Measurements from ENCODE around the gene KIFC3. TPM values are rescaled to one million over a fixed set of nuclear protein-coding genes. Genes with fewer than 3 reads are reported as not detected.

KIFC3 gene
- total and polyA plus RNA-seq, 7 donors, result 3.1 to 17.8 (median 6.6) TPM

DNA sequence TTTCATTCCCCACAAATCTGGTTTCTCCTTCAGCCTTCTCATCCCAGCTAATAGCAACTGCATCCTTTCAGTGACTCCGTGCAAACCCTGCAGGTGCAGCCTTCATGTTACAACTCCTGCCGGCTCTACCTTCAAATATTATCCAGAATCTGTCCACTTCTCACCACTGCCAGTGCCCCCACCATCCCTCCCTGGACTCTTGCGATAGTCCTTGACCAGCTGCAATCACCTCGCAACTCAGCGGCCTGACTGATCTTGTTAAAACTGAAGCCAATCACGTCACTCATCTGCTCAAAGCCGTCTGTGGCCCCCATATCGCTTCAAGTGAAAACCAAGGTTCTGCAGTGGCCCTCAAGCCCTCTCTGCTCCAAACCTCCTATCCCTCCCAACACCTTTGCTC, 42.8 kb upstream of the KIFC3 start:
- TF ChIP-seq, protein P1, sequence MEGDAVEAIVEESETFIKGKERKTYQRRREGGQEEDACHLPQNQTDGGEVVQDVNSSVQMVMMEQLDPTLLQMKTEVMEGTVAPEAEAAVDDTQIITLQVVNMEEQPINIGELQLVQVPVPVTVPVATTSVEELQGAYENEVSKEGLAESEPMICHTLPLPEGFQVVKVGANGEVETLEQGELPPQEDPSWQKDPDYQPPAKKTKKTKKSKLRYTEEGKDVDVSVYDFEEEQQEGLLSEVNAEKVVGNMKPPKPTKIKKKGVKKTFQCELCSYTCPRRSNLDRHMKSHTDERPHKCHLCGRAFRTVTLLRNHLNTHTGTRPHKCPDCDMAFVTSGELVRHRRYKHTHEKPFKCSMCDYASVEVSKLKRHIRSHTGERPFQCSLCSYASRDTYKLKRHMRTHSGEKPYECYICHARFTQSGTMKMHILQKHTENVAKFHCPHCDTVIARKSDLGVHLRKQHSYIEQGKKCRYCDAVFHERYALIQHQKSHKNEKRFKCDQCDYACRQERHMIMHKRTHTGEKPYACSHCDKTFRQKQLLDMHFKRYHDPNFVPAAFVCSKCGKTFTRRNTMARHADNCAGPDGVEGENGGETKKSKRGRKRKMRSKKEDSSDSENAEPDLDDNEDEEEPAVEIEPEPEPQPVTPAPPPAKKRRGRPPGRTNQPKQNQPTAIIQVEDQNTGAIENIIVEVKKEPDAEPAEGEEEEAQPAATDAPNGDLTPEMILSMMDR (IDR thresholded peaks at IDR 0.05), result no peak
- DNase-seq (no peak), ATAC-seq (no peak)
- Histone ChIP-seq H3K27me3 (ENCODE audit: insufficient read depth in 3 of 3, low read length in 2 of 3) (no peaks in the 10 kb centered on the region), H3K27ac (no peak overlapping the region), H3K9me3 (no peaks in the 10 kb centered on the region), H3K36me3 (ENCODE audit: insufficient read depth in 1 of 2, low read depth in 1 of 2) (no peaks in the 10 kb centered on the region), H3K4me1 (no peaks in the 10 kb centered on the region), H3K4me3 (no peak overlapping the region)
- intact Hi-C loops (cut with DNase I), result no loop called here
- WGBS, 3 donors, result 78 to 80% (median 79%) methylated on average over 8 of the region's 8 CpGs

DNA sequence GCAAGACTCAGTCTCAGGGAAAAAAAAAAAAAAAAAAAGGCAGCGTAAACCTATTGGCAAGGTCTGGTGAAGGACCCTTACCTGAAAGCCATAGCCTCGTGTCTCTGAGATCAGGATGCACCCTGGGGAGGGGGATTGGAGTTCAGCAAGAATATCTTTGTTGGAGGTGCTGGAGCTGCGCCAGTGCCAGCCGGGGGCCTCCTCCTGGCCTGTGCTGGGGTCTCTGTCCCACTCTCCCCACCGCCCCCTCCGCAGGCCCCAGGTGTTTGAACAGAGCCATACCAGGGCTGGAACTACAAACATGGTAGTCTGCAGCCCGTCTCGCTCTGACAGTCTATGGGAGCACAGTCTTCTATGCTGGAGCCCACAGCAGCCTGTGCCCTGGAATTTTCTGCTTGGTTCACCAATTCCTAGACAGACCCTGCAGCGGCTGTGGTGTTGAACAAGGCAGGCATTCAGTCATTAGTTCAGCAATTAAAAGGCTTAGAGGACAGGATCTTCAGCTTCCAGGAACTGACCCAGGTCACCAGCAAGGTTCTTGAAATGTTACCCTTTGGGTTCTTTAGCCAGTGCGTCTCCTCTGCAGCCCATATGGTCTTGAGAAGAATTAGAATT, 42.2 kb upstream of the KIFC3 start:
- intact Hi-C loops (cut with DNase I), result no loop called here
- H3K4me1 ChIP-seq, result no peaks in the 10 kb centered on the region
- DNase-seq (no peak), ATAC-seq (no peak)
- TF ChIP-seq, protein P1 (IDR thresholded peaks at IDR 0.05), result no peak
- 75 to 87% (median 83%) methylated on average over 9 to 10 of the region's 10 CpGs for WGBS, 3 donors
- no peaks in the 10 kb centered on the region for H3K9me3 ChIP-seq
- no peak overlapping the region for H3K4me3 ChIP-seq
- no peak overlapping the region for H3K27ac ChIP-seq
- H3K36me3 ChIP-seq (ENCODE audit: insufficient read depth in 1 of 2, low read depth in 1 of 2), result no peaks in the 10 kb centered on the region
- H3K27me3 ChIP-seq (ENCODE audit: insufficient read depth in 3 of 3, low read length in 2 of 3), result no peaks in the 10 kb centered on the region

DNA sequence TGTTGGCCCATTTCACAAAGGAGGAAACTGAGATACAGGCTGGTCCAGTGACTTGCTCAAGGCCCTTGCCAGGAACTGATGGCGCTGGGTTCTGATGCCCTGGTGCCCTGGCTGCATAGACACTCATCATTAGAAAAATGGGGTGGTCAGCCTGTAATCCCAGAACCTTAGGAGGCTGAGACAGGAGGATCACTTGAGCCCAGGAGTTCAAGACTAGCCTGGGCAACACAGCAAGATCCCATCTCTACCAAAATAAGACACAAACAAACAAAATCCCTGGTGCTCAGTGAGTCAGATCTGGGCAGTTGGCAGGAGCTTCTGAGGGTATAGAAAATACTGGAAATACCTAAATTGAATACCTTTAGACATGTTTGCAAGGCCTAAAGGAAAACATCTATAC, 41.1 kb upstream of the KIFC3 start:
- DNase-seq, result no peak
- 96 to 100% (median 98%) methylated on average over 1 of the region's 1 CpG for WGBS, 3 donors

DNA sequence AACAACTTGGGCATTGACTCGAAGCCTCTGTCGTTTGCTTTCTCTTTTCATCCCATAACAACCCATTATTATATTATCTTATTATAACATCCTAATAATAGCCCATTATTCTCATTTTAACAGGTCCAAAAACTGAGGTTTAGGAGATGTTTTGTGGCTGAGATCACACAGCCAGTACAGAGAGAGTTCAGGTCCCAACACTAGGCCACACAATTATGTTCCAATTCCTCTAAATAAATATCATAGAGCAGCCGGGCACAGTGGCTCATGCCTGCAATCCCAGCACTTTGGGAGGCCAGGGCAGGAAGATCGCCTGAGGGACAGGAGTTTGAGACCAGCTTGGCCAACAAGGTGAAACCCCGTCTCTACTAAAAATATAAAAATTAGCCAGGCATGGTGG, 40.3 kb upstream of the KIFC3 start:
- no peaks in the 10 kb centered on the region for H3K9me3 ChIP-seq
- H3K4me1 ChIP-seq, result no peaks in the 10 kb centered on the region
- TF ChIP-seq, protein P1 (IDR thresholded peaks at IDR 0.05), result no peak
- H3K36me3 ChIP-seq (ENCODE audit: insufficient read depth in 1 of 2, low read depth in 1 of 2), result no peaks in the 10 kb centered on the region
- 76 to 88% (median 86%) methylated on average over 5 of the region's 5 CpGs for WGBS, 3 donors
- ATAC-seq, result no peak
- no peak overlapping the region for H3K27ac ChIP-seq
- intact Hi-C loops (cut with DNase I), result no loop called here
- H3K27me3 ChIP-seq (ENCODE audit: insufficient read depth in 3 of 3, low read length in 2 of 3), result no peaks in the 10 kb centered on the region
- H3K4me3 ChIP-seq, result no peak overlapping the region
- no peak for DNase-seq

More for the DNA sequence above, 41.1 kb upstream of the KIFC3 start:
- H3K4me1 ChIP-seq, result no peaks in the 10 kb centered on the region
- no peaks in the 10 kb centered on the region for H3K36me3 ChIP-seq (ENCODE audit: insufficient read depth in 1 of 2, low read depth in 1 of 2)
- no peaks in the 10 kb centered on the region for H3K9me3 ChIP-seq
- no peak overlapping the region for H3K27ac ChIP-seq
- no peak overlapping the region for H3K4me3 ChIP-seq
- TF ChIP-seq, protein P1 (IDR thresholded peaks at IDR 0.05), result no peak
- intact Hi-C loops (cut with DNase I), result no loop called here
- H3K27me3 ChIP-seq (ENCODE audit: insufficient read depth in 3 of 3, low read length in 2 of 3), result no peaks in the 10 kb centered on the region
- no peak for ATAC-seq

DNA sequence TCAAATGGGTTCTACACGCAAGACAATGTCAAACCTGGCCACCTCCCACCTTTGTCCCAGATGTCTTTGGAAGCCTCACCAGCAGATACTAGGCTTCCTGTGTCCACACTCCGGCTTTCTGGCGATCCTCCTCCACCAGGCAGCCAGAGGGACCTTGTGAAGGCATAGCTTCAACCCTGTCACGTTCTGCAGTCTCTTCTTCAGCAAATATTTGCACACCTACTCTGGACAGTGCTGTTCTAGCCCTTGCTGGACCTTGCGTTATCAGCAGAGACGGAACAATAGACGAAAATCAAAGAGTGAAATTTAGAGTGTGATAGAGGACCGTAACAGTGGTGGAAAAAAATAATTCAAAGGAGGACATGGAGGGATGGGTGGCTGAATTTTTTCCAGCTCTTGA, 38.5 kb upstream of the KIFC3 start:
- H3K27me3 ChIP-seq (ENCODE audit: insufficient read depth in 3 of 3, low read length in 2 of 3), result no peaks in the 10 kb centered on the region
- no peaks in the 10 kb centered on the region for H3K9me3 ChIP-seq
- no peak for ATAC-seq
- intact Hi-C loops (cut with DNase I), result no loop called here
- no peak overlapping the region for H3K27ac ChIP-seq
- WGBS, 3 donors, result 84 to 89% (median 88%) methylated on average over 8 of the region's 8 CpGs
- no peaks in the 10 kb centered on the region for H3K4me1 ChIP-seq
- H3K36me3 ChIP-seq (ENCODE audit: insufficient read depth in 1 of 2, low read depth in 1 of 2), result no peaks in the 10 kb centered on the region
- no peak overlapping the region for H3K4me3 ChIP-seq
- TF ChIP-seq, protein P1 (IDR thresholded peaks at IDR 0.05), result no peak
- no peak for DNase-seq
